Activated CD4-positive, alpha-beta T cell treated with anti-CD3 and anti-CD28 coated beads, Interleukin-2, amount 50 U/mL, for 48 hours (primary cell): ENCODE measurements around the gene ASTN2.

Source experiments
- DNase-seq, 2 experiments: peaks; one replicate each; pipeline ENCODE4 v3.0.0-alpha.2; 2020

ASTN2 gene

DNA sequence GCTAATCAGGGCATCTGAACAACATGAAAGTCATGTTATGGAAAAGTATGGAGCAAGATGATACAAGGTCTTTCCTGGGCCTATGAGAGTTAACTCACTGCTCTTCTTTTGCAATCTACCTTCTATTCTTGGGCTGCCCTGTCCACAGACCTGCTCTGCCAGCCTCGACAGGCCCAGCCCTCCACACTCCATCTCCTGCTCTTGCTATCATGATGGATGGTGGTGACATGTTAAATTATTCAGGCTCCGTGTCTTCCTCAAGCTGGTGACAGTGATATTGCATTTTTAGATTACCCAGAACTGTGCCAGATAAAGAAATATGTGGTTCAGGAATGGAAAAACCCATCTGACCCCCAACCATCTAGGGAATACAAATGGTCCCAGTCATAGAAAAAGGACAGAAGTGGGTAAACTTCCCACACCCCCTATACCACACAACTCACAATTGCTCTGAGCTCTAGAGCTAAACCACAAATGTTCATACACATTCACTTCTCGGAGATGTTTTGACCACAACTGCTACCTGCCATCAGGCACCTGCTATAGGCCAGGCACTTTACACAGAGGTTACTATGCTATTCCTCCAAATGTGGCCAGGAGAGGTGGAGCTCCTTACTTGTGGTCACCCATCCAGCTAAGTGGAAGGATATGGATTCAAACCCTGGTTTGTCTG is 311.3 kb downstream of the ASTN2 start:
- DNase-seq, result no peak

DNA sequence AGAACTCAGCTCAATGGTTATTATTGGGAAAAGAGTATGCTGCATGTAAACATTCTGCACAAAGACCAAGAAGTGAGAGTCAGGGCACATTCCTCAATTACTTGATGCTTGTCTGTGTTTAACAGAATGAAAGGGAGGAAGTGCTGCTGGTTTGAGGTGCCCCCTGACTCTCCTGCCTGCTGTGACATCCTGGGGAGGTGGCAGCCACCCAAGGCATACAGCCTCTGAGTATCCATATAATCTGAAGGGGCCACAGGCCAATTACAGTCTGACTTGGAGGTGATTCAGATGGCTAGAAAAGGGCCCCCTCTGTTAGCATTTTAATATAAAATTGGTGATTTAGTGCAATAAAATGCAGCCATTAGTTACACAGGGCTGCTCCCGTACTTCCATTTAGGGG is 313.8 kb downstream of the ASTN2 start:
- DNase-seq, result no peak

DNA sequence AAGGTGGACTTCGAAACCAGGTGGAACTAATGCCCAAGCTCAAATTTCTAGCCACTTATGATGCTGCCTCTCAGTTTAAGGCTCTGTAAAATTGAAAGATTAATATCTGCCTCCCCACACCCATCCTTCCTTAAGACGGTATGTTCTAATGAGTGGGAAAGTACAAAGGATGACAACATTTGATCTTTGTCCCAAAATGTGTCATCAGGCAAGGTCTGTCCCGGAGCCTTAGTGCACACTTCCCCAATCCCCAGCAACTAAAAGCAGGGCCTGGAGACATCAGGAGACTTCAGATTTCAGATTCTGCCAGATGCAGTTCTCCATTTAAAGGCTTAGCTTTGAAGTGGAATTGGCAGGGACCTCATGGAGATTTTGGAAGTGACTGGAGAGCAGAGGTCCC is 316.5 kb downstream of the ASTN2 start:
- DNase-seq, result no peak

DNA sequence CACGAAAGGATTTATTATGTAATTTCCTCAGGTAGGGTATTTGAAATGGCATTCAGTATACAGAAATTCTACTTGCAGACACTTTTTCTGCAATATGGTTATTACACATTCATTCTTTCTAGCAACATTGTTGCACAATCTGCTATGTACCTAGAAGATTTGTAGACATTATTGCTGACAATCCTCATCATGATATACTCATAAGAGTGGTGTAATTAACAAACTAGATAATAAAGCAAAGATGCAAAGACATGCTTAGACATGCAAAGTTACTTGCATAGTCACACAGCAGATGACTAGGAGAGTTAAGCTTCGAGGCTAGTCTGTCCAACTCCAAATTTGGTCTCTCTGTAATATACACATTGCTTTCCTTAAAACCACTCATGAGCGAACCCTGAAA is 317.1 kb downstream of the ASTN2 start:
- no peak for DNase-seq

DNA sequence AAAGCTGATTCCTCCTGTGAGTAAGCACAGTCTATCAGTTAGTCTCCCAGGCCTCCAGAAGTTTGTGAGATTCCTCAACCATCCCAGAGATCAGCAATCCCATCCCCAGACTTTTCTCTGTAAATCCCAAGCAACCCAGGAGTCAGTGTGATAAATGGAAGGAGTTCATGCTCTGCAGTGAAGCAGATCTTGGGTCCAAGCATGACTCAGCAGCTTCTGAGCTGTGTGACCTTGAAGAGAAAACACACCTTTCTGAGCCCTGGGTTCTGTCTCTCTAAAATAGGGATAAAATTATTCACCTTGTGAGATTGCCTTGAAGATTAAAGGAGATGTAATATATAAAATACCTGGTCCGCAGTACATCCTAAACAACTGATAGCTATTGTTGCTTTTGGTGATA is 318.7 kb downstream of the ASTN2 start:
- DNase-seq, result no peak

DNA sequence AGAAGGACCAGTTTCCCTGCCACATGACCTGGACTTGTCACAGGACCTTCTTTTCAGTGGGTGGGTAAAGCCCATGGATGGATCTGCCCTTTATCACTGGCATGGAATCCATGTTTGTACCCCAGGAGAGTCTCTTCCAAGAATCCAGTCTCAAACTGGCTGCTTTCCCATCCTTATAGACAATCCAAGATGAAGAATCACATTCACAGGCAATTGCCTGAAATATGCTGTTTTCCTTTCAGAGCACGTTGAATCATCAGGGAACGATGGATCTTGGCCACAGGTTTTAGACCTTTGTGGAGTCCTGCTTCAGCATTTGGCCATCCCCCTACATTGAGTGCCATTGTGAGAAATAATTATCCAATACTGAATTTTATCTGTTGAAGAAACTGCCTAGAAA is 319.8 kb downstream of the ASTN2 start:
- no peak for DNase-seq

DNA sequence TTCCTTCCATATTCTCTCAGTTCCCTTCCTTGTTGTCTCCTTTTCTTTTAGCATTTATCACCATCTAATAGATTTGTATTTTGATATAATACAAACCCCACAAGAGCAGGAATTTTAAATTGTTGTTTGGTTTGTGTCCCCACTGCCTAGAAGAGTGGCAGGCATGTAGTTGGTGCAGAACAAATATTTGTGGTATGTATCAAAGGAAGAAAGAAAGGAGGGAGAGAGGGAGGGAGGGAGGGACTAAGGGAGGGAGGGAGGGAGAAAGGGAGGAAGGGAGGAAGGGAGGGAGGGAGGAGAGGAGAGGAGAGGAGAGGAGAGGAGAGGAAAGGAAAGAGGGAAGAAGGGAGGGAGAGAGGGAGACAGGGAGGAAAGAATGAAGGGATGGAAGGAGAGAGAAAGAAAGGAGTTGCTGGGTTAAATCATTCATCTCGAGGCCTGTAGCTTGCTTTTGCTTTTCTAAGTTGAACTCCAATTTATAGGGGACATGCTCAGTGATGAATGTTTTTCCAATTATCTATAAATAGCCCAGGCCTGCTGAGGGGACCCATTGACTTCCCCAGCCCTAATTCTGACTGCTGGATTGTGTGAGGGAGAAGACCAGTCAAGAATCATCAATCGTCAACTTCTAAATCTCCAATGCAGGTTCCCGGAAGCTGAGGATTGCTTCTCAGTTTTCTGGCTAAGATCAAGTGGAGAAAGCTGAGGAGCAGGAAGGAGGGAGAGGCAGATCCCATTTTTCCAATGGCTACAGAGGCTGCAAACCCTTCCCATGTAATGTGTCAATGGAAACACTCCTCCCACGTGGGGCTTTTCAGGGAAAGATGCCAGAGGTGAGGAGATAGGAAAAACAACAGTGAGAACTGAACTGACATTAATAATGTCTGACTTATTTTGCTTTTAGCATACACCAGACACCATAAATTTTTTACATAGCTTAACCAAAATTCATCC is 320.7 kb downstream of the ASTN2 start:
- no peak for DNase-seq

DNA sequence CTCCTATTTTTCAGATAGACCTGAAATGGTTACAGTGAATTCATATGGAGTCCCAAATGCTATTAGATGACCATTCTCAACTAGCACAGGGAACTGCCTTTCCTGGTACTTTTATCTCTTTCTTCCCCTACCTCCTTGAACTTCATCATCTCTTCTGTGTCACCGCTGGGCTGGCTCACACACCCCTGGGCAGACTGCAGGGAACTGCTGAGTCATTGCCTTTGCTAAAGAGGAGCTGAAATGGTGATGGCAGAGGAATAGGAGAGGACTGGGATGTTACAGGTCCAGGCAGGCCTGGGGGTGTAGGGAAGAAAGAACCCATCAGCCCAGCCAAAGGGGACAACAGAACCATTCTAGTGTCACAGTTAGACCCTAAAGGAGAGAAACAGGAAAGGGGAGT is 322.3 kb downstream of the ASTN2 start:
- no peak for DNase-seq

DNA sequence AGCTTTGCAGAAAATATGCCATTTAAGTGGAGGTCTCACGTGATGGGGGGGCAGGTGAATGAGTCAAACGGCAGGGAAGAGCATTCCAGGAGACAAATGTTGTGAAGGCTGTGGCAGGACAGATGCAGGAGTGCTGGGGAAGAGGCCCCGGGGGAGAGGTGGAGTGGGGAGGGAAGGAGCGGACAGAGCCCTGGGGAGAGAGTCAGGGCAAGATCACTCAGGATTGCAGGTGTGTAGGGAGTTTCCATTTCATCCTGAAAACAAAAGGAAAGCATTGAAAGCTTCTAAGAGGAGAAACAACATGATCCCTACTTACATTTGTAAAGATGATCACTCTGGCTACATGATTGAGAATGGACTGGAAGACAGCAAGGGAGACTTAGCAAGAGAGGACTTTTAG is 323.3 kb downstream of the ASTN2 start:
- no peak for DNase-seq

DNA sequence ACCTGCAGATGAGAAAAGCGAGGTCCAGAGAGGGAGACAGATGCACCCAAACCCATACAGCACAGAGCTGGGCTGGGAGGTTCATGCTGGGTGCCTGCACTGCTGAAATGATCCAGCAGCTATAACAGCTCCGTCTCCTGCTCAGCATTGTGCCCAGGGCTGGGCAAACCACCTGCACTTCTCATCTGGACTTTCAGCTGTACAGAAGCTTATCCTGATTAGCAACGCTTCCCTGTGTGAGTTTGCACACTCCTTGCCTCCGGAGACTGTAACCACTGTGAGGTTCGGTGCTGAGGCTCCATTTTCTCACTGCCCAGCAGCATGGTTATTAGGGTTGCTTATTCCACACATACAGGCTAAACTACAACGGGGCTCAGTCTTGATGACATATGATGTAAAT is 326.1 kb downstream of the ASTN2 start:
- DNase-seq, result no peak

DNA sequence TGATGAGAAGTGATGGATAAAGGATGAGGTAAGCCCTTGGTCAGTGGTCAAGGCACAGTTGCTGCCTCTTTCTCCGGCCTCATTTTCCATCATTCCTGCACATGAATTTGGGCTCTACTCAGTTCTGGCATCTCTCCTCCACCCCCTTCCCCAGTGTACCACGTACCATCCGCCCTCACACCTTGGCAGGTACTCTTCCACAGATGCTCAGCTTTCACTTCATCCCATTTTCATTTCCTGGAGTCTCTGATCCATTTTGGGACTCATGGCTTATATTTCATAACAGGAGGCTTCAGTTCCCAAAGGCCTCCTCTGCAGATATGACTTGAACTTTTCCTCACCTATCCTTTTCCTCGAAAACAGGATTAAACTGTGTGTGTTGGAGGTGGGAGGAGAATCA is 326.7 kb downstream of the ASTN2 start:
- DNase-seq, result no peak

DNA sequence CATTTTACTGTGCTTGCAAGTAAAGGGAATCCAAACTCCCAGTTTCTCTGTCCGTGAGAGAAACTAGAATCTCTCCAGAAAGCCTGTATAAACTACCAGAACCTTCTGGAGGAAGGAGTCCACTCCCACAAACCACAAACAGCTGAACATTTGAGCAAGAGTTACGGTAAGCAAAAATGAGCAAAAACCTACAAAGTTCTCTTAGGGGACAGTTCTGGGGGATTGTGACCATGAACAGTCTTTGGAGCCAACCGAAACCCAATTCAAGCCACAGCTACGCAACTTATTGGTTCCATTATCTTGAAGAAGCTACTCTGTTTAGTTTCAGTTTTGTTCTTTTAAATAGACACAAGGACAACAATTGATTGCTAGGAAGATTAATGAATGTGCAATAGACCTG is 330.6 kb downstream of the ASTN2 start:
- DNase-seq, result no peak

DNA sequence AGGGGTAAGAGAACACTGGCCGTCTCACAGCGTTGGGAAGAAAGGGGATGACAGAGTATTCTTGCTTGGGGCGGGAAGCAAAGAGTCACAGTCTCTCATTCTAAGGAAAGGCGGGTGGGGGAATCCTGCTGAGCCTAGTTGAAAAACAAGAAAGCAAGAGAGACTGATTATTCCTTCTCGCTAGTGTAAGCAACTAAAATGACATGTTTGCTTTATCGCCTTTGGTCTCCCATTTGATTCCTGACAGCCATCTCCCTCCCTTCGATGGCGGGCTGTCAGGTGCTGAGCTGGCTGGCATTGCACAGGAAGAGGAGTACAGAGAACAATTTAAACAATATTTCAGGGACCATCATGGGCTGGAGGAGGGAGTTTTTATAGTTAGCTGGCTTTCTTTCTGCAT is 331.3 kb downstream of the ASTN2 start:
- no peak for DNase-seq

DNA sequence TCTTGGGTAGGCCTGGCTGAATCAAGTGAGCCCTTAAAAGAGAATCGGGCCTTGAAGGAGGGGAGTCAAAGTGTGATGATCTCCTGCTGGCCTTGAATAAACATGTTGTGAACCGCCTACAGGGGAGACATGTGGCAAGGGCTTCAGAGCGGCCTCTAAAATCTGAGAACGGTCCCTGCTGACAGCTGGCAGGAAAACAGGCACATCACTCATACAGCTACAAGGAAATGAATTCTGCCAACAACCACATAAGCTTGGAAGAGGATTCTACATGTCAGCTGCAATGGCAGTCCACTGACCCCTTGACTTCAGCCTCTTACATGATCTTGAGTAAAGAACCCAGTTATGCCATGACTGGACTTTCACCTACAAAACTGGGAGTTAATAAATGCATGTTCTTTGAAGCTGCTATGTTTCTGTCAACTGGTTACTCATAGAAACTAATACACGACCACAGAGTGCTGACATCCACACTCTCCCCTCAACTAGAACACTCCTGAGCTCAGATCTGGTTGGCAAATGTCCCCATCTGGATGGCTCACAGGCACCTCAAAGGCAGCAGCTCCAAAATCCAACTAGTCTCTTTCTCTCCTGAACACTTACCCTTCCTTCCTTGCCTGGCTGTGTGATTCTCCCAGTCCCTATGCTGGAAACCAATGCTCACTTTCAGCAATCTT is 333.1 kb downstream of the ASTN2 start:
- DNase-seq, result no peak

DNA sequence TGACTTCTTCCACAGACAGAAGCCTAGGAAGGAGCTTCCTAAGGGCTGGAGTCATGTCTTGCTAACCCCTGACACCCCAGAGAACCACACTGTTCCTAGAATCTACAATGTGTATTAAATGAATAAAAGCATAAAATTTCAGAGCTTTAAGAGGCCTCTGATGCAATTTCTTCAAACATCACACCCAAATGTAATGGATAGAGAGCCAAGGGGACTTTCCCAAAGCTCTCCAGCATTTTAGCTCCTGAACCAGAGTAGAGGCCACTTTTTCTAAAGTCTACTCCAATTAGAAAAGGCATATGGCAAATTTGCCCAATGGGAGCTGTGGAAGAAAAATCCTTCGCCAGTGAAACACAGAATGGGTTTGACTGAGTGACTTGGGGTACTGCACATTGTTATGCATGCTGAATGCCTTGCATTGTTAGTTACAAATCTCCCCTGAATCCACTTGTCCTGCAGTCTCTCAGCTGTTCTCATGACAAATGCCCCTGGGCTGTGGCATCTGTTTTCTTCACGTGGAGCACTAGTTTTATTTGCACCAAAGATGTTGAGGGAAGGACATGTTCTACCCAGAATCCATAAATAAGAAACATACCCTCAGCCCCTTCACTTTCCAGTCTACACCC is 334.0 kb downstream of the ASTN2 start:
- DNase-seq, result no peak

DNA sequence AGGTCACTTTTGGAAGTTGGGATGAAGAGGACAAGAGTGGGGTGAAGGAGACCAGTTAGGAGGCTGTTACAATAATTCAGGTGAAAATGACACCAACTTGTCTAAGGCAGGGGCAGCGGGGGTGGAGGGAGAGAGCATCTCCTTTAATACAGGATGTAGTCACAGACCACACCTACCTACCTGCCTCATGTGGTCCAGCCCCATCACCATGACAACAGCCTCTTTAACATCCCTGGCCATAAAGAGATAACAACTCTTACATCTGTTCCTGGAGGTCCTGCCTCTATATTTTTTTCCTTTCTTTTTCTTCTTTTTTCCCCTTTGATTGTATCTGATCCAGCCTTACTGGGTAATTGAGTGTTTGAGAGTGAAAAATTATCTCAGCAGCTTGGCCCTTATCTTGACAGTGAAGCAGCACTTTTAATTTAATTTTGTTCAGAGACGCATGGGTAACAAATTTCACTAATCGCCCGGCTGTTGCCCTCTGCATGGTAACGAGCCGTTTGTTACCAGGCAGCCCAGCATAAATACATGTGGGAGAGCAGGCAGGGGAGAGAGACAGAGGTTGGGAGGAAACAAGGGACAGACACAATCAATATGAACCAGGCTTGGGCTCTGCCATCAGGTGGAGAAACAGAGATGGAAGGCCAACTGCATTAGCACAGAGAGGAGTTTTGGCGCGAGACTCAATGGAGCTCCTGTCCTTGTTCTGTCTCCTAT is 338.1 kb downstream of the ASTN2 start:
- no peak for DNase-seq

DNA sequence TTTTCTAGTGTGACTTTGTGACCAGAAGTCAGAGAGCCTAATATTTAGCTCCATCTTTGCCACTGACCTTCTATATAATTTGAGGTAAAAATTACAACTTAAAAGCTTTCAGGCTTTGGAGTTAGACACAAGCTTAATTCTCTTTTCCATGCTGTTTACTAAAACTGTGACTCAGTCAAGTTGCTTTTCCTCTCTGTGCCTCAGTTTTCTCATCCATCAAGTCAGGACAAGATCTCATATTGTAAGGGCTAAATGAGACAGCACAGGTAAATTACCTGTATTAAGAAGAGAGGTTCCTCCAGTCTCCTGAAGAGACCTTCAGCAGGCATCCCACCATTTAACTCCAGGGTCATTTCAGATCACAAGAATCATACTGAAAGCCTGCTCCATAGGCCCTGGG is 339.2 kb downstream of the ASTN2 start:
- no peak for DNase-seq

DNA sequence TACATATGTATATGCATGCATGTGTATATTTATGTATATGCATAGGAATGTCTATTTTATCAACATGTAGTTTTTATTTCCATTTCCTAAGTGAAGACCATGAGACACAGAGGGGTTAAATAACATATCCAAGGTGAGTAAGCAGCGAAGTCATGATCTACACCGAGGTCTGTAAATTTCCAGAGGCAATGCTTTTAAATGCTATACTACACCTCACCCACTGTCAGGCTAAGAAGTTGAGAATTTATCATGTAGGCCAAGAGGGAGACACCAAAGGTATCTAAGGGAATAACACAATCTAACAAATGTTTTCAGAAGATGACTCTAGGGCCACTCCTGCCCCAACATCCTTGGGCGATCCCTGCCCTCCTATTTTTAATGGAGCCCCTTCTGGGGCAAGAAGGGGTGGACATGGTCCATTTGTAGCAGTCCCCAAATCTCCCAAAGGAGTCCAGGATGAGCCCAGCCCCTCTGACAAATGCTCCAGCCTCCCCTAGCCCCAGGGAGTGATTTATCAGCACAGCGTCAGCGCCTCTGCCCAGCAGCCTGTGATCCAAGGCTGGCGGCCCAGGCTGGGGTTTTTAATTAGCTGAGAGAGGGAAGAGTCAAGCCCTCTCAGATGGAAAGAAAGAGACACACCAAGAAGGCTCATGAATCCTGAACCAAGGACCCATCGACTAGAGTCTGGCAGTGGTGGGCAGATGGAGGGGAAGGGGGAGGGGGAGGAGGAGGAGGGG is 339.9 kb downstream of the ASTN2 start:
- no peak for DNase-seq

DNA sequence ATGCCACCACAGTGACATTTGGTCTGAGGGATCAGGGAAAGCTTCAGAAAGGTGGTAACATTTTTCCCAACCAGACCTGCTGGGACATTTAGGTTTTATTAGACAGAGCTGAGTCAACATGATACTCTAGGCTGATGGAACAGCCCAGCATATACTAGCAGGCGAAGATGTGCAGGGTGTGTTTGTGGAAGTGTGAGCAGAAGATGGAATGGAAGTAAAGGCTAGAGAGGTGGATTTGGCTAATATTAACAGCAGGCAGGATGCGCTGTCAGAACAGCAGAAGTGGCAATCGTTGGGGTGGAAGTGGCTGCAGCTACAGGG is 340.6 kb downstream of the ASTN2 start:
- no peak for DNase-seq

DNA sequence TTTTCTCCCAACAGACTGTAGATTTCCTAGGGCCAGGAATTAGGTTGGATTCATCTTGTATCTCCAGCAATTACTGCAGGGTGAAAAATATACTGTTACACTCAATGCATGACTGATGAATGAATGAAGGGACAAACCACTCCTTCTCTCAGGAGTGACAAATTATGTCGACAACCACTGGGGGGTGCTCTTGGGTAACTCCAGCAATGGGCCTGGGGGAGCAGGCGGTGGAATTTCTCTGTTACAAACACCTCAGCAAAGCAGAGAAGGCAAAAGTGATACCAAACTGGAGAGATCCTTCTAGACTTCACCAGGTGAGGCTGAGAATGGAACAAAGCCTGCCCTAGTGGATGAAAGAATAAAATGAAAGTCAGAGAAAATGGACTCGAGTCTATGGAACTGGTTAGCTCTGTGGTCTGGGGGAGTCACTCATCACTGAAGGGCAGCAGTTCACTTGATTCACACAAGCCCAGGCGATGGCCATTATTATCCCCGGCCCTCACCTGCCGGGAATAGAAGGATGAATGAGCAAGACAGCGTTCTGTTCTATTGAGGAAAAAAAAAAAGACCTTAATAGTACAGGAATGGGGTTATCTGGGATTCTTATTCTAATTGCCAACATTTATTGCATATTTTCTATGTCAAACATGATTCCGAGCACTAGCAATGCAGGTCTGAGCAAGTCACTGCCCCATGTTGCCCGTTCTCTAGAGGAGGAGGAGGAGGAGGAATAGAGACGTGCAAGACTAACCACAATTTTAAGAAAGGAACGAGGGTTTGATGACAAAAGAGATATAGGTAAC is 341.1 kb downstream of the ASTN2 start:
- DNase-seq, result peak in 1 of 2 experiments; percentile 2

DNA sequence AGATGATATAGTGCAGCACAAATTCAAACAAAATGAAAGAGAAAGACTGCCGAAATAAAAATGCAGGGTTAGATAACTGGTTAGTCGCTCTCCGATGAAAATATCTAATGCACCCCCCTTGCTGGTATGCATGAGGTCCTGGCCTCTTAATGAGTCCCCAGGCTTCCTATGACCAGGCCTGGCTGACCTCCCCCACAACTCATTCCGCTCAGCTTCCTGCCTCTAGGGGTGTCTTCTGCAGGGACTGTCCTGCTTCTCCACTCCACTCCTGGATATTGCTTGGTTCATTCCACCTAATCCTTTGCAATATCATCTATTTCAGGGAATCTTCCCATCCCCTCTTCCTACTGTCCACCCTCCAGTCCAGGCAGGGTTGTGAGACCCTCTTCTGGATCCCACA is 341.8 kb downstream of the ASTN2 start:
- no peak for DNase-seq
